HTR-8/SVneo (cell line): Measurements from ENCODE around the gene SMARCA2.

Source experiments
- DNase-seq: peaks from one replicate; pipeline ENCODE4 v3.0.0; 2011; ENCODE audit warnings: low spot score, mixed read lengths; ENCODE audit not compliant: insufficient read length
- FAIRE-seq: peaks from 2 replicates; lab custom pipeline; 2011; peaks lifted over from hg19 to GRCh38; lab: Jason Lieb, UNC

Gene SMARCA2

DNA sequence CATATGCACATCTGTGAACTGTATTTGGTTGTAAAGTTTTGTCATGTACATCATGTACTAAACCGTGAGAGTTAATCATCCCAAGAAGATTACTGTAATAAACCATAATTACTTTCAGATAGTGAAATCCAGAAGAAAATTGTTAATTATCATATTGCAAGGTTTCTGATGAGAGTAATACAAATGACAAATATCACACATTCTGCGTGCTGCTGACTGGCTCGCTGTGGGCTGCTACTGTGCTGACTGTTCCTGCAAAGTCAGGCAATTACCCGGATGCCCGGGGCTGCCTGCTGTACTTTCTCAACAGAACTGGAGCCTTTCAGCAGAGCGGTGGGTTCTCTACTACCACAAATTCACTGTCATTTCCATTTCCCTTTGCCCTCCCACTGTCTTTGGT, 68.3 kb downstream of the SMARCA2 start:
- no peak for FAIRE-seq
- no peak for DNase-seq

DNA sequence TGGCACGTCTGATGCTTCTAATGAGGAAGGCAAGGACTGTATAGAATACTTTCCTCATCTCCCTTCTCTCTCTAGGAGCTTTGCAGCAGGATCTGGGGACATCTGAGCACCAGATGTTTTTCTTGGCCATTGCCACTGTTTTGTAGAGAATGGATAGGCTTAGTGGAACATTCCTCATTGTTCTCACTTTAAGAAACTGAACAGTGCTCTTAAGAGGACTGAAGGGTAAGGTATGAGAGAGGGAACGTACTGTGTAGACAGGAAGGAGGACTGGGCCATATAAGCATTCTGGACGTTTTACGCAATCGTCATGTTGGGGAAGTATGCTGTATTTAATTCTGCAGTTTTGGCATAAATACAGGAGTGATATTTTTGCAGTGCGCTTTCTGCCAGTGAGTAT, 70.6 kb downstream of the SMARCA2 start:
- FAIRE-seq (no peak), DNase-seq (no peak)

DNA sequence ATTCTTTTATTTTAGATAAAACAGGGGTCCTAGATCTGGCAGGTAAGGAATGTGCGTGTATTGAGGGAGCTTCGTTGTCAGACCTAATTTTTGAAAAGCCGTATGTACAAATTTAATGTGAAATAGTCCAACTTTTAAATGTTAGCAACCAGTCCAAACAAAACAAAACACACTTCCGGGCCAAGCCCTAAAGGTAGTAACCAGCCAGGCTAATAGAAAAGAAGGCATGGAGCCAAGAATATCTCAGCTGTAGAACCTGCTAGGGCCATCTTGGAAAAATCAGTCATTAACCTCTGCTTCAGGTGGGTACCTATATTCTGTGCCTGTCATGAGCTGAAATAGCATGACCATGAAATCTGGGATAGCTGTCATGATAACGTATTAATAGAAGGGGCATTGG, 71.0 kb downstream of the SMARCA2 start:
- no peak for FAIRE-seq
- no peak for DNase-seq

DNA sequence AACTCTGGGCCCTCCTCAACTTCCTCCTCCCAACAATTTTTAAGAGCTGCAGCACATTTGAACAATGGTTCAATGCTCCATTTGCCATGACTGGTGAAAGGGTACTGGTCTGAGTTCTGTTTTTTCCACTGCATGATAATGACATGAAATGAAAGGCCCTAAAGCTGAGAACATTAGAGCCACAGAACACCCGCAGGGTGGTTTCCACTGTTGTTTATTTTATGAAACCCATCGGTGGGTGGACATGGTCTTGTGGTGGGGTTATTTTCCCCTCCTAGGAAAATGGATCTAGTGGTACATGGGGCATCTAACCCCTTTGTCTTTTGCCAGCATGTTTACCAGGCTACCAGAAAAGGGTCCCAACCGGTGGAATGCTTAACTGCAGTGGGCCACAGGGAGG, 71.8 kb downstream of the SMARCA2 start:
- FAIRE-seq (no peak), DNase-seq (no peak)

DNA sequence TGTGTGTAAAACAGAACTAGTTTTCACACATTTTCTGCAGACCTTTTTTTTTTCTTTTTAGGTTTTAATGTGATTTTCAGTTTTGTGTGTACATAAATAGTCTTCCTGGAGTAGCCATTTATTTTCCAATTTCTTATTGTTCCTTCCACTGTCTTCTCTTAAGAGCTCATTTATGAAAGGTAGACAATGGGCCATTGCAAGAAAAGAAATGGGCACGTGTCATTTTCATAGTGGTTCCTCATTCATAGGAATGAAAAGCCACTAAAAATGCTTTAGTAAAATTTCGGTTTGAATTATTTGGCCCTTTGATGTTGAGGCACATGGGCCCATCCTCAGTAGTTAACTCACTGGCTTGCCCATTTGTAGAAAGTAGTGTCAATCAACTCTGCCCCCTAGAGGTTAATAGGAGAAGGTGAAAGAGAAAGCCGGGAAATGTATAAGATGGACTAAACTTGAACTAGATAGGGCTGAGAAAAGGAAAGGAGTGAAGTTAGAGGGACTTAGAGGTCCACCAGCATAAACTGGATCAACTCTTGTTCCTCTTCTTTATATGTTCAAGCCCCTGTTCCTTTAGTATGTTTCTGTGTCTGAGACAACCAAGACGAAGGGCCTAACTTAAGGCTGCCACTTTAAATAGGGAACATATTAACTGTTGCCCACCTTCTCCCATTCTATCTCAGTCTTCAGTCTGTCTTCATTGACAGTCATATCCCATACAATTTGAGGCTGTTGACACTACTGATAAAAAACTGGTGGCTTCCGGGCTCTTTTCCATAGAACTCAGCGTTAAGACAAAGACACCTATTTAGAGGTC, 72.6 kb downstream of the SMARCA2 start:
- FAIRE-seq (no peak), DNase-seq (peak; percentile 9)

DNA sequence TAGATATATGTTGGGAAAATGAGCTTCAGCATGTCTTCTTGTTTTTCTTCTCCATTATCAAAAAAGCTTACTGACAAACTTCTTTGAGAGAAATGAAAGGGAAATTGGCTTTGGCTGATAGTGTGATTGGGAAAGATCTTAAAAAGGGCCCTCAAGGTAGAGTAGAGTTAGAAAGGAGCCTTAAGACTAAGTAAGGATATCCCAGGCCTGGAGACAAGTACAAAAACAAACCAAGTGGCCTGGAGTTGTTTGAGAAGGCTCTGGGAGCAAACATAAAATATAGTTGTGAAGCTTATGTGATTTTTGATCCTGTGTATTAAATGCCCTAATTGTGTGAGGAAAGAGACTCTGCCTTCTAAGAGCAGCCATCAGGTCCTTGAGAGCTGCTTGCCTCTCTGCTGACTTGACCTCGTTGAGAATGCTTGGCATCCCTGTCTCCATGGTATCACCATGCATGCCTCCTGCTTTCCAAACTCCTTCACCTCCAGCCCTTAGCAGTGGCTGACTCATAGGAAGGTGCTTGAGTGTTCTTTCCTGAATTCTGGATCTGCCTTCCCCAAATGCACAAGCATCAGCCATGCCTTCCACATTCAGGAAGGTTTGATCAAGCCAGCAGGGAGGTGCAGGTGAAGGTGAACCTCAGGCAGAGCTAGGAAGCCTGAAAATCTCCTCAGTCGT, 78.9 kb downstream of the SMARCA2 start:
- DNase-seq = peak; percentile 1

DNA sequence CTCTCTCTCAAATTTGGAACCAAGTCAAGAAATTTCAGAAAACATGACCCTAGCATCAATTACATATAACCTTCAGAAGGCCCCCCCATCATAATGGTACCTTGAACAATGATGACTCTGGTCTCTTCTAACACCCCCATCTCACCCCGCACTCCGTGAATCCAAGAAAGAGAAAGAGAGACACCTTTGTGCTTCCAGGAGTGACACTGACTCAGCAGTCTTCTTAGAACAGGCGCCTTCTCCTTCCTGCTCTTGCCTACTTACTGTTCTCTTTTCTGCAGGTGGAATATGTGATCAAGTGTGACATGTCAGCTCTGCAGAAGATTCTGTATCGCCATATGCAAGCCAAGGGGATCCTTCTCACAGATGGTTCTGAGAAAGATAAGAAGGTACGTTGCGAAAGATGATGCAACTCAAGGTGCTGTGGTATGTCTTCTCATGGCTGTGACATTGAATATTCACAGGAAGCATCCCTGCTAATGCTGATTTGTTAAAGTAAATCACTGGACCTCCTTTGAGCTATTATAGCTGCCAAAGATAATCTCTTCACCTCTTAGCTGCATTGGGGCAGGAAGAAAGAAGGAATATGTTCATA, 81.3 kb downstream of the SMARCA2 start:
- FAIRE-seq (no peak), DNase-seq (no peak)

More for the DNA sequence above, 78.9 kb downstream of the SMARCA2 start:
- FAIRE-seq = no peak

DNA sequence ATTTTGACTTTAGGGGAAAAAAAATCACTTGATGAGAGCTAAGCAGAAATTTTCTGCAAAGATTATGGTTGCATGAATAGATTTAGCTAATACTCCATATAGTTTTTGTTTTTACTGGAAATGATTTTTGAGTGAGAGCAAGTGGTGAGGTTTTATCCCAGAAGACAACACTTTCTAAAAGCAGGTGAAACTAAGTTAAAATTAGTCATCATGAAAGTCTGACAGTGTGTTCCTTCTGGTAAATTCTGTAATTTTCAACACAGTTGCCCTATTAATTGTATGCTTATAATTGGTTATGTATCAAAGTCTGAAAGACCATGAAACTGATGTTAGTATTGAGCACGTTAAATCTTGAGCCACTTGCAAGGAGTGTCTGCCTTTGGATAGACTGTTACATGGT, 91.5 kb downstream of the SMARCA2 start:
- DNase-seq (no peak), FAIRE-seq (no peak)

DNA sequence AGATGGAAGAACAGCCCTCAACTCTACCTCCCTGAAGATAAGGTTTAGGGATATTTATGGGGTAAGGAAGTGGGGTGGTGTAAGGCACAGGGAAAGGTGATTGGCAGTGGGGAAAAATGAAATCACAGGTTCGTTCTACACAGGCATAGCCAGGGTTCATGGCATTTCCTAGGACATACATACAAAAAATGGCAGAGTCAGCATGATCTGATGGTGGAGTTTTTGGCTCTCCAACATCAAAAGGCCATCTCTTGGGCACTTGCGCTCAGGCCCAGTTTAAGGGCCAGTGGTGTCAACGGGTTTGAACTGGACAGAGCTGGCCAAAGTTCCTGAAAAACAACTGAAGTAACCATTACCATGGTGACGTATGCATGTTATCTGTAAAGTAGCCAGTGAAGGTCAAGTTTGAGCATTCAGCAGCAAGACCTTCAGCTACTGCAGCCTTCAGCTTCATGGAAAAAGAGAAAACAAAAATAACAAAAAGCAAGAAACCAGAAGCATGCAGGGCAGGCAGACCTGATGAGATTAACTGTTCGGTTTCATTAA, 92.8 kb downstream of the SMARCA2 start:
- DNase-seq (no peak), FAIRE-seq (no peak)

DNA sequence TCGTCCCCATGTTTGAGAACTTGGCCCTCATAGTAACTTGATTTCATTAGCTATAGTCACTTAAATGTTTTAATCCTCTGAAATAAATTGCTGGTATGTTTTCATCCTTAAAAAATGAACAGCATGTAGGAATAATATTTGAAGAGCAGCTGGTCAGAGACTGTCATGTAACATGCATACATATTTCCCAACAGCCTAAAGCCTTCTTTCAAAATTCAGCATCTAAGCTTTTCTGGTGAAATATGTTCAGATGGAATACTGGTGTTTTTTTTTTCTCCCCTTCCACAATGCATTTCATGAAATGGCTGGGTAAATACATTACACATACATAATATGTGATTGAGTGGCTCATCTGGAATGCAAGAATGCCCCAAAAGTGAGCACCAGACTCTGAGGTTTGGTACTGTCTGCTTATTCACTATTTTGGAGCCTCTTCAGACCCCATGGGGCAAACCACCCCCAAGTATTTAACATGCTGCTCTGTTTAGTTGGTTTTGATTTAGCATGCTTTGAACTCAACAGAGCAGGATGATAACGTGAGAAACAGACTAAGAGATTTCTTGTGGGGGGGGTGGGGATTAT, 94.0 kb downstream of the SMARCA2 start:
- no peak for DNase-seq
- FAIRE-seq = no peak

DNA sequence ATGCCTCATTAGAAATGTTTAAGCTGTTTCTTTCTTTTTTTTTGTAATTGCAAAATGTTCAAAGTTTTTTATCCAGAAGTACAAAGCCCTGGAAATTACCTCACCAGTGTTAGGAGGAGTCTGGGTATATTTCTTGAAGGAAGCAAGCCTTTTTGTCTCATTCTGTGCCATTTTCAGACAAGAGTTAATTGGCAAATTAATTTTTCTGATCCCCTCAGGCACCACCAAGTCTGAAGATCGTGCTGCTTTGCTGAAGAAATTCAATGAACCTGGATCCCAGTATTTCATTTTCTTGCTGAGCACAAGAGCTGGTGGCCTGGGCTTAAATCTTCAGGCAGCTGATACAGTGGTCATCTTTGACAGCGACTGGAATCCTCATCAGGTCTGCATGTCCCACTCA, 94.9 kb downstream of the SMARCA2 start:
- DNase-seq (no peak), FAIRE-seq (no peak)

DNA sequence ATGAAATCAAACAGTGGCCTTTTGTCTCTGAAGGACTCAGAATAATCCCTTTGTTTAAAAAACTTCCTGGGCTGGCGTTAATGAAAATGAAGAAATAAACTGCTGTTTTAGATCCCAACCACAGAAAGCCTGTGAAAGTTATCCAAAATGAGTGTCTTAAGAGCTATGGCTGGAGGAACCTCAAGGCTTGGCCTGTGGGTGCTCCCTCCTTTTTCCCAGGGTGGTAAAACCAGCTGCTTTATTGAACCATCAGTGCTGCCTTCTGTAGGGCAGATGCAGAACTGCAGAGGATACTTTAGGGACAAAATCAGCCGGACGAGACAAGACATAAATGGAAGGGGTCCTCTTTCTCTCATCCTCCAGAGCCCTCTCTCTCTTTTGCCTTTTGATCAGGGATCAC, 100.9 kb downstream of the SMARCA2 start:
- FAIRE-seq (no peak), DNase-seq (peak; percentile 28)

DNA sequence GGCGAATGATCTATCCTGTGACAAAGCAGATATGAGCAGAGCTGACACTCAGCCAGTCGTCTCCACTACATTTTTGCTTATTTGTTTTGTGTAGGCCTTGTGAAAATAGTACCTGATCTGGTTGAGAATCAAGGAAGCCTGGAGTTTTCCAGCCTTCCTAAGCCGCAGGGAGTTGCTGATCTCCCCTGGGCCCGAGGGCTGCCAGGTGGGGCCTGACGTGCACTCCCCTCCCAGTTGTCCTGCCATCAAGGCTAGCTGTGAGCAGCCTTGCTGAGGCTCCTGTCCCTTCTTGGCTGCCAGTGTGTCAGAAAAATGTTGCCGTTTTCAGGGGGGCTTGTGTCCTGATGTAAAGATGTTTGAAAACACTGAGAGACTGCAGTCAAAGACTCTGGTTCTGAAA, 102.4 kb downstream of the SMARCA2 start:
- no peak for FAIRE-seq

DNA sequence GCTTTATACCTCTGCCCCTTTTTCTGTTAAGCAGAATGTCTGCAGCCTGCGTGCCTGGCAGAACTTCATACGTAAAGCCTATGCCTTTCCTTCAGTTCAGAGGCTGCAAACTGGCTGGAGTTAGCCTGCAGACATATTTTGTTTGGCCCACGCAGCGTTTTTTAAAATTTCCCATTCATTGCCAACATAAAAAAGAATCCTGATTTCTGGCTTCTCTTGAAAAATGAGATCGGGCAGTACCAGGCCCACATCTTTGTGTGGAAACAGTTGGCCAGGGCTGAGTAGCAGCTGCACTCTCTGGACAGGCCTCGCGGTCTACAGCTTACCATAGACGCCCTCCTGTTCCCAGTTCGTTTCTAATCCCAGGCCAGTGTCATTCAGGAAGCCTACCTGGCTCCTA, 104.4 kb downstream of the SMARCA2 start:
- DNase-seq = no peak
- no peak for FAIRE-seq

More for the DNA sequence above, 102.4 kb downstream of the SMARCA2 start:
- no peak for DNase-seq

DNA sequence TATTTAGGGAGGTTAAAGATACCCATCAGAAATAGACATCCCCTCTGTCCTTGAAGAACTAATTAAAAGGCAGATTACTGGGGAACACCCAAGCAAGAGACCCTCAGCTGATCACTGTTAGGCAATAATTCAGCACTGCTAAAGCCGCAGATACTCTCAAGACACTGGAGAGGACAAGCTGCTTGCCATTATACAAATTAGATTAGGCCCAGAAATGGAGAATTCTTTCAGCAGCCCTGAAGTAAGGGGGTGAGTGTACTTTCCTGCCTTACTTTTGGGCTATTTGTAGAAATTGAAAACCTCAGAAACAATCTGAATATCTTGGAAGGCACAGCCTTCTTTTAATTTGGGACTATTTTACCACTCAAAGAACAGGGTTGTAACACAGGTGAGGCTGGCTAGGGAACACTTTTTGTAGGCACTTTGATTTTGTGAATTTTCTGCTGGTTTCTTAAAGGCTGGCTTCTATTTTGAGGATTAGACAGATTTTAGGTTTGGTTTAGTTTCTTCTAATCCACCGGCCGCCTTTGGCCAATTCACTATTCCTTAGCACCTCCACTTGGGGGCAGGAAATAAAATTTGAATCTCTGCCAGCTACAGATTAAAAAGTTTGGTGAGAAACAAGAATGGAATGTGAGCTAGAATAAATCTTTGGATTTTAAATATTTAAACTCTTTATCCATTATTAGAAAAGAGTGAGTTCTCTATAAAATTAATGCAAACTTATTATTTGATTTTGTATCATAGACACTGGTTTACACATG, 106.0 kb downstream of the SMARCA2 start:
- FAIRE-seq (no peak), DNase-seq (peak; percentile 9)

DNA sequence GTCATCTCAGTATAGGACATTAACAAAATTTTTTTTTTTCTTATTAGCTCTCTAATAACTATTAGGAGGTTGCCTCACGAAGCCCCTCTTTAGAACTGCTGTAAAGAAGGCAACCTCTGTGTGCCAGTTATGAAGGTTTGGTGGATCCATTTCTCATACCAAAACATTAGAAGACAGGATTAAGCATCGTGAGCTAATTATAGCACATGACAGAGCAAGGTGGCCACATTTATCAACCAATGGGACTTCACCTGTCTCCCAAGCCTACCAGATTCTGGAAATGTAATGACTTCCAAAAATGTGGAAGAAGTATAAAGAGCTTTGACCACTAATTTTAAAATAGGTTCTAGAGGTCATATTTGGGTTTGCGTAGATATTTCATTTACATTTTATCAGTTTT, 107.2 kb downstream of the SMARCA2 start:
- no peak for DNase-seq
- no peak for FAIRE-seq

DNA sequence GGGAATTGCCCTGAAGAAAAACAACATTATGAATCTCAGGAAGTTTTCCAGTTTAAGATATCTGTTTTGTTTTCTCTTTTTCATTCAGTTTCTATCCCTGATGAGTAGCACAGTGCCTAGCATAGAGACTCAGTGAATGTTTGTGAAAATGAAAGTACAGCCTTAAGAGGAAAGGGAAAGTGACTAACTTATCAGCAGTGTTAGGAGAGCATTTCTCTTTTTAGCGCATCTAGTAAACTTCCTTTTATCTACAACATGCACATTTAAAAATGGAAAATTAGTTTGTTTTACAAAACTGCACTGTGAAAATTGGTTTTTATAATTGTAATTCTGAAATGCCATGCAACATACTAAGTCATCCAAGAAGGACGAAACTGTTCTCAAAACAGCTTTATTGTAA, 110.8 kb downstream of the SMARCA2 start:
- FAIRE-seq (no peak), DNase-seq (no peak)

DNA sequence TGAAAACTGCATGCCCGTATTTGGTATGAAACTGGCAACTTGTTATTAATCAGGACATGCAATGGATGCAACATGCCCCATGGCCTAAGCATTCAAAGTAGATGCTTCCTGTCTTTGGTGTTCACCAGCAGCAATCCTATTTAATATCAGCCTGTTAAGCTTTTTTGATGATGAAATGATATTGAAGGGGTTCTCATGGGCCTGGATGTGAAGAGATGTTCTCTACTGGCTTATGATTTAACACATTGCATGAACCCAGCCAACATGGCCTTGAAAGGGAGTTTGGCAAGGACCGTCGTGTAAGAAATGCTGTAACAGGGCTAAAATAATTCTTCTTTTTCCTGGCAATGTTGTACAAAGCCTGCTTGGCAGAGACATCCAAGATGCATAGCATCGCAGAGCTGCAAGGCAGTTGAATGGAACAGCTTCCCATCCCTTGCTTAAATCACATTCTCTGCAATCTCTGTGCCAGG, 111.2 kb downstream of the SMARCA2 start:
- DNase-seq (no peak), FAIRE-seq (no peak)

DNA sequence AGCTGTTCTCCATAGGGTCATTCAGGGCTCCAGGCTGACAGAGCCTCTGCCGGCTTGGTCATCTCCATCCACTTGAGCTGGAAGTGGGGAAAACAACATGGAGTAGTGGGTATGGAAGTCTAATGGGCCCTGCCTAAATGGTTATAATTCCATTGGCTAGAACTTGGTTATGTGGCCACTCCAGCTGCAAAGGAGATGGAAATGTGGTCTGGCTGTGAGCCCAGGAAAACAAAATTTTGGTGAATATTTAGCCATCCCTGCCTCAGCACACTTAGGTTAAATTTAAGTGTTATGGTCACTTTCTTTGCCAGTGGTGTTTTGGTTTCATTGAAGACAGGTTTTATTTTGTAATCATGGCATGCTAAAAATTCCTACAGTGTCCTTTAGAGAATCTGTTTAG, 112.3 kb downstream of the SMARCA2 start:
- FAIRE-seq = no peak
- no peak for DNase-seq

DNA sequence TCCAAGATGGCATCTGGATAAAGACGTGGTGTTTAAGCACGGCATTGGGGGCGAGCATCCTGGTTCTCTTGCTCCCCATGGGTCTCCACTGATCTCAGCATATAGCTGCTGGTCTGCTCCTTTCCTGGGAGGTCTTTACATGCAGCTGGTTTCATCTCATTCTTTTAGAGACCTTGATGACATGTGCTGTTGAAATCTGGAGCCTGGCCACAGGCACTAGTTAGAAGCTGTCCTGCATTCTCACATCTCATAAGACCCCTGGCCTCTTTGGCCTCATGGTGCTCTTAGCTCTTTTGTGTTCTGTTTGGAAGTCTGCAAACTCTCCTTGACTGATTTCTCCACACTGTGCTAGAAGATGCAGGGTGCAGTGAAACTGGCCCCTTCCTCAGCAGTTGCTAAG, 113.0 kb downstream of the SMARCA2 start:
- DNase-seq (no peak), FAIRE-seq (no peak)
